GM11168 (cell line): ENCODE results near the gene SLC36A3.
"Not testable (repeated sequence)": the region's sequence is repeated elsewhere in the genome, so short reads cannot be mapped to it uniquely, and the experiment has no call there.

Experiments used
- in situ Hi-C: fragments of 300-500 bp; cut with MboI; formaldehyde crosslinking; loops from one replicate; pipeline ENCODE4 v1.12.0; 2022; ENCODE audit warnings: low sequenced_read_pairs; ENCODE audit not compliant: unreplicated experiment

Gene SLC36A3

DNA sequence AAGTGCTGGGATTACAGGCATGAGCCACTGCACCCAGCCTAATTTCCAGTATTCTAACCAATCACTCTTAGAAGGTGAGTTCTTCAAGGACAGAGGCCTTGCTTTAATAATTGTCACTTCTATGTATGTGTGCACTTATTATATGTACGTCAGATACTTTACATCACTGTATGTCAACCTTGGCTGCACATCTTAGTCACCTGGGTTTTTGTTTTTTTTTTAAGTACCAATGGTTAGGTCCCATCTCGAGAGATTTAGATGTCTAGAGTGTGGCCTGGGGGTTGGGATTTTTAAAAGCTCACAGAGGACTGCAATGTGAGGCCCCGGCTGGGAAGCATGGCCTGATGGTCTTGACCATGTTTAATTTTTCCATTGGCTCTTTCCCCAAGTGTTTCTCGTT, 60.4 kb downstream of the SLC36A3 start:
- in situ Hi-C loops = no loop called here

DNA sequence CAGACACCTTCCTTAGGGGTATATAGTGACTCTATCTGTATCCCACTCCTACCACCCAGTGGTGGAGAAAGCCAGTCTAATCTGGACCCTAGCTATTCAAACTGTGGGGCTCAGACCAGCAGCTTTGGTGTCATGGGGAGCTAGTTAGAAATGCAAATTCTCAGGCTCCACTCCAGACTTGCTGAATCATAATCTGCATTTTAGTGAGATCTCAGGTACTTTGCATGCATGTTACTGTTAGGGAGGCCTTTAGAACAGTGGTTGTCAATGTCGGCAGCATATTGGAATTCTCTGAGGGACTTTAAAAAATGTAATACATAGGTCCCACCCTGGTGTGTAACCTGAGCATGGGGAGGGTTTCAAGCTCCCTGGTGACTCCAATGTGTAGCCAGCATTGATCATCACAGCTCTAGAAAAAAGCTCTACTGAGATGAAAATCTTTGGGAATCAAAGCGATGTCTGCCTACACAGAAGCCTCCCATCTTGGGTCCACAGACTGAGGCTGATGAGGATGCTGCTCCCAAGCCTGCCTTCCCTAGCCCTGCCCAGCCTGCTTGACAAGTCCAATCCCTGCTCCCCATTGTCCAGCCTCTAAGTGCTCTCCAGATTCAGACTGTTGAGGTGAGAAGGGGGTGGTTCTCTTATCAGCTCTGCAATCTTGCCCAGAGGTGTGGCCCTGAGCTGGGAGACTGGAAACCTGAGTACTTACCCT, 62.5 kb downstream of the SLC36A3 start:
- in situ Hi-C loops = no loop called here

DNA sequence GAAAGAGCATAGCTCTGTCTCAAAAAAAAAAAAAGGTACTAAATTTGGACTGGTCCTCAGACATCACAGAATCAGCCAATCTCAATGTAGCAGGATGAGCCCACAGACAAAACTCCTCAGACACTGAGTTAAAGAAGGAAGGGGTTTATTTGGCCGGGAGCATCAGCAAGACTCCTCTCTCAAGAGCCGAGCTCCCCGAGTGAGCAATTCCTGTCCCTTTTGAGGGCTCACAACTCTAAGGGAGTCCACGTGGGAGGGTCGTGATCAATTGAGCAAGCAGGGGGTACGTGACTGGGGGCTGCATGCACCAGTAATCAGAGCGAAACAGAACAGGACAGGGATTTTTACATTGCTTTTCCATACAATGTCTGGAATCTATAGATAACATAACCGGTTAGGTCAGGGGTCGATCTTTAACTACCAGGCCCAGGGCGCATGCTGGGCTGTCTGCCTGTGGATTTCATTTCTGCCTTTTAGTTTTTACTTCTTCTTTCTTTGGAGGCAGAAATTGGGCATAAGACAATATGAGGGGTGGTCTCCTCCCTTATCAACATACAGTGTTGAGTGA, 63.2 kb downstream of the SLC36A3 start:
- in situ Hi-C loops = not testable (repeated sequence)

DNA sequence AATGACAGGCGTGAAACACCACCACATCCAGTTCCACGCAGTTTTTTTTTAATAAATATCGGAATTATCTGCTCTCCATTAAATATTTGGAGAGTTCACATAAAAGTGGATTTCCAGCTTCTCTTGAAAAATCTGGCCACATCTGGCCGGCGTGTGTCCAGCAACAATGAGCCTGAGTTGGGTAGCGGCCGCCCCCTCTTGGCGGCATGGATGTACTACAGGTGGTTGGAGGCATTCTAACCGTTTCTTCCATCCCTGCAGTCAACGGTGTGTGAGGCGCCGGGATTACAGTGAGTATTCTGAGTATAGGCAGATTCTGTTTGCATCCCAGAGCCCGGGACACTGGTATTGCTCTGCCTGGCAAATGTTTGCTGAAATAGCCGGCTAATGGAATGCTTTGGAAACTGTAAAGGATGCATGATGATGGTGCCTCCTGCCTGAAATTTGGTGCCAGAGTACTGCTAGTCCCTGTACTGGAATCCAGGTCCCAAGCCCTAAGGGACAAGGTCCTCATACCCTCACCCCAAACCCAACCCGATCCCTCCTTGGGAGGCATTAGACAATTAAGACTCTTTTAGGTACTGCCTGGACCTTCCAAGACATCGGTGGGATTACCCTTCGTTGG, 64.2 kb downstream of the SLC36A3 start:
- in situ Hi-C loops = no loop called here

DNA sequence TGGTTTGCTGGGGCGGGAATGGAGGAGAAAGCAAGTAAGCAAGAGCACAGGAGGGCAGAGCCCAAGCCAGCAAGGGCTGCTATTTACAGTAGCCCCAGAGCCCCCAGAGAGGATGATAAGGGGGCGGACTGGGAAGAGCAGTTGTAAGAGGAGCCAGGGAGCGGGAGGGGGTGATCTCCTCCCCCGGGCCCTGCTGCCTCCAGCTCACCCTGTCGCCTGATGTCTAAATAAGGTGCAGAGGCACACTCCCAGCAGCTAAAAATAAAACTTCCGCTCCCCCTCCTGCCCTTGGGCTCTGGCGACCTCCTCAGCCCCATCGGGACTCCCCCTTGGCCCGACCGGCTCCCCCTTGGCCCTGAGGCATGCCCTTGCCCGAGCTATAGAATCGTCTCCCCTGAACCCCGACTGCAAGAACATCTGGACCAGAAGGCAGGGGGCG, 65.2 kb downstream of the SLC36A3 start:
- in situ Hi-C loops = no loop called here

DNA sequence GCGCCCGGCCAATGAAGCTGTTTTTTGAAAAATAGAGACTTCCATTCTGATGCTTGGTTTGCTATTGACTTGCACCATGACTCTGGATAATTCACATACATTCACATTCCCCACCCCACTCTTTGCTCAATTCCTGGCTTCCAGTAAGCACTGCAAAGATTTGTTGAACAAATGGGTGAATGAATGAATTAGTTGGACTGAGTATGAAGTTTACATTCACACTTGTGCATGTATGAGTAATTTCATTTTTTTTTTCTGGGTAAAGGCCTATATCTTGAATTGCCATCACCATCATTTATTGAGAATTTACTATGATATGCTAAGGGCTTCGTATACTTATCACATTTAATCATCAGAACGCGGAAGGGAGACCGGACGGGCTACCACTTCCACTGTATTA, 65.9 kb downstream of the SLC36A3 start:
- in situ Hi-C loops = no loop called here

DNA sequence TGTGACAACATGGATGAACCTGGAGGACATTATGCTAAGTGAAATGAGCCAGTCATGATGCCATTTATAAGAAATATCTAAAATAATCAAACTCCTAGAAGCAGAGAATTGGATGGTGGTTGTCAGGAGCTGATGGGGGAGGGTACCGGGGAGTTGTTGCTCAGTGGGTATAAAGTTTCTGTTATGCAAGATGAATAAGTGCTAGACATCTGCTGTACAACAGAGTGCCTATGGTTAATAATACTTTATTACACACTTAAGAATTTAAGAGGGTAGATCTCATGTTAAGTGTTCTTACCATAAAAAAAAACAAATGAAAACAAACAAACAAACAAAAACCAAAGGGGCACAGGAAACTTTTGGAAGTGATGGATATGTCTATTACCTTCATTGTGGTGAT, 66.7 kb downstream of the SLC36A3 start:
- in situ Hi-C loops = no loop called here

DNA sequence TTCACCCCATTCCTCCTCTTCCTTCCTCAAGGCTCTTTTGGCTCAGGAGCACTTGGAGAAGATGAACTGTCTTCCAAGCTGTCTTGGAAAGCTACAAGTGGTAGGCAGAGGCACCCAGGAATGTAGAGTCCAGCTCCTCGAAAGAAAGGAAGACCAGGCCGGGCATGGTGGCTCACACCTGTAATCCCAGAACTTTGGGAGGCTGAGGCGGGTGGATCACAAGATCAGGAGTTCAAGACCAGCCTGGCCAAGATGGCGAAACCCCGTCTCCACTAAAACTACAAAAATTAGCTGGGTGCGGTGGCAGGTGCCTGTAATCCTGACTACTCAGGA, 68.4 kb downstream of the SLC36A3 start:
- in situ Hi-C loops = not testable (repeated sequence)

DNA sequence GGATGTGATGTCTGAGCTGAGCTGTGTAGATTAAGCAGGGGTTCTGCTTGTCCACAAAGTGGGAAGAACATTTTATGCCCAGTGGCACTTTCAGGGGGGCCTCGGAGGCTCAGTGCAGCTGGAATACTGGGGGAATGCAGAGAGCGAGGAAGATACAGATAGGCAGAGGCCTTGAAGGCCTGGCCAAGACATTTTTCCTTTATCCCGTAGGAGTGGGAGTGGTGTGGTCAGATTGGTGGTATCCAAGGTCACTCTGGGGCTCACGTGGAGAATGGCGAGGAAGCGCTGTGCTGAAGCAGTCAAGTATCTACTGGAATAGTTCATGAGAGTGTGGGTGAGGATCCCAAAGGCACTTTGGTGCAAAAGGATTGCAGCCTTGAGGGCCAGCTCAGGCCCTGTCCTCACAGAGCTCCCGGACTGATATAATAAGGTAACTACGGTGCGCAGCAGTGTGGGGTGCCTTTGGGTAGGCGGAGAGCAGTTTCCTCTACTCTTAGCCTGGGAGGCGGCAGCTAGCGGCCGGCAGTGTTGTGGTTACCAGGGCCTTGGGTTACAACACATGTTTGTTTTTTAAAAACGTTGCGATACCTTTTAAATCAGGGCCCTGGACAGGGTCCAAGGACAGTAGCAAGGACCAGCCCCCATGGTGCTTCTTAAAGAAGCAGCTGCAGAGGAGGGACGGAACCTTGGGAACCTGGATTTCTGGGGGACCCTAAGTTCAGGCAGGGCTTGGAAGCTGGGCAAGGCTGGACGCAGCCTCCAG, 68.9 kb downstream of the SLC36A3 start:
- in situ Hi-C loops = no loop called here

DNA sequence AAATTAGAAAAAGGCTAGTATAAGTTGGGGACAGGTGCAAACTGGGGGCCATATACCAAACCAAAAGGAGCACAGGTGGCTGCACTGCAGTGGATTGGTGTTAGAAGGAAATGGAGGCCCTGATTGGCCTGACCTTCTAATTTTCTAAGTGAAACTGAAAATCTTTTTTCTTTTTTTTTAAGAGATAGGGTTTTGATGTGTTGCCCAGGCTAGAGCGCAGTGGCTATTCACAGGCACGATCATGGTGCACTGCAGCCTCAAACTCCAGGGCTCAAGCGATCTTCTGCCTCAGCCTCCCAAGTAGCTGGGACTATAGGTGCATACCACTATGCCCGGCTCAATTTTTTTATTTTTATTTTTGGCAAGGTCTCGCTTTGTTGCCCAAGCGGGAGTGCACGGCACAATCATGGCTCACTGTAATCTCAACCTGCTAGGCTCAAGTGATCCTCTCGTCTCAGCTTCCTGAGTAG, 69.9 kb downstream of the SLC36A3 start:
- in situ Hi-C loops = no loop called here

DNA sequence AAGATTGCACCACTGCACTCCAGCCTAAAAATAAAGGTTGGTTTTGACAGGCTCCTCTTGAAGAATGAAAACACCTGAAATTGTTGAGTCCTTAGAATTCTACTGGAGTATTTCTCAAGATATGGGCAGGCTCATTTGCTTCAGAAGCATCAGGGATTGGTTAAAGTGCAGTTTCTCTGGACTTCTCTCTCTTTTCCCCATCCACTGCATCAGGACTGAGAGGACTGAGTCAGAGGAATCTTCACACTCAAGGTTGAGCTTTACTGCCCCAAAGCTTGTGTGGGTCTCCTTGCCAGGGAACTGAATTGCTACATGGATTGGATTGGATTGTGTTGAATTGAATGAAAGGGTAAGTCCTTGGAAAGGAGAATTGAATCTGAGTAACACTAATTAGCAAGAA, 72.2 kb downstream of the SLC36A3 start:
- in situ Hi-C loops = no loop called here

DNA sequence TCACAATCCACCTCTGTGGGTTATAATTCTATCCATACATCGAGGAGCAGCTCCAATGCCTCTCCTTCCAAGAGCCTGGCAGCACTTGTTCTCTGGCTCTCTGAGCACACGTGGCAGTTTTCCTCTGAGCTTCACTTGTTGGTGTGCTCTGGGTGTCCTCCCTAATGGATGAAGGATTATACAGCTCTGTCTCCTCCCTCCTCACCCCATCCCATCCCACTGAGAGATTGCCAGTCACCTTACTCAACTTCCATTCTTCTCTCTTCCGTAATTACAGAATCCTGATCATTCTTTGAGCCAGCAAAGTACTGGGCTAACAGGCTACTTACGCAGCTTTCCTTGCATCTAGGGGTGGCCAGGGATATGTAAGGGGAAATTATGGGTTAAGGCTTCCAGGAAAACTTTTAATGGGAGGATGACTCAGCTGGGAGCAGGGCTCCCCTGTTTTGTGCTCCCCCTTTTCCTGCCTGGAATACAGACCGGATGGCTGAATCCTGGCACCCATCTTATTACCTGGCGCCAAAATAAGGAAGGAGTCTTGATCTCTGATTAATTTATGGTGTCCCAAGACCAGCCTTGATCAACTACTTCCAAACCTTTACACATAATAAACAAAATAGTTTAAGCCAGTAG, 73.4 kb downstream of the SLC36A3 start:
- in situ Hi-C loops = no loop called here

DNA sequence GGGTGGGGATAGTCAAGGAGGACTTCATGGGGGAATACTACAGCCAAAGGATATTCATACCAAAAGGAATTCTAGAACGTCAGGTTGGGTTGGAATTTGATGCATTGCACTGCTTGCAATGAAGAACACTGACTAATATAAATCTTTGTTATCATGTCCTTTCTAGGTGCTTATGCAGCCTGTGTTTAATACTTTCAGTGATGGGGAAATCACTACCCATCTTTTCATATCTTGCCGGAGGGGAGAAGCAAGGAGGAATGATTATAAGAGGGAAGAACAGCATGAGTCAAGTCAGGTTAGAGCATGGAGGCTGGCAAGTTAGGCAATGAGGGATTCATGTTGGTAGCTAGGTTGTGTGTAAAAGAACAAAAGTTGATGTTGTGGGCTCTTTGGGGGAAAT, 74.6 kb downstream of the SLC36A3 start:
- in situ Hi-C loops = no loop called here

DNA sequence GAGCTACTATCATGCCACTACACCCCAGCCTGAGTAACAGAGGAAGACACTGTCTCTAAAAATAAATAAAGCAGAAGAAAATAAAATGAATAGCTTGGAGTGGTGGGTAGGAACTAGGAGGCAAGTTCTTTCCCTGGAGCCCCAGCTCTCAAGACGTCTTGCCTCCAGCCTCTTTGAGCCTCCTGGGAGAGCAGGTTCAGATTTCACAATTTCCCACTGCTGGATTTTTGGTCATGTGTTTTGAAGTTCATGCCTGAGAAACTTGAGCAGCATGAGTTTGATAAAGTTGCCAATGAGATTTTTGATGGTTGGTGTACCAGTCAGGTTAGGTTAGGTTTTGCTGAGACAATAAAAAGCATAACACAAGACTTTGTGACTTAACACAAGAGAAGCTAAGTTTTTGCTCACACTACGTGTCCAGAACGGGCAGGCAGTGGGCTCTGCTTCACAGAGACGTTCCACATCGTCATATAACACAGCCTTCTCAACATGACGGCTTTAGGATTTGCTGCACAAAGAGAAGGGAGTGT, 75.6 kb downstream of the SLC36A3 start:
- in situ Hi-C loops = no loop called here
